GM13977 (cell line): ENCODE results near the gene EPHA10.

Experiments
- DNase-seq: peaks from one replicate; pipeline ENCODE4 v3.0.0; 2012; ENCODE audit warnings: low spot score
- in situ Hi-C: fragments of 300-500 bp; cut with MboI; formaldehyde crosslinking; loops from one replicate; pipeline ENCODE4 v1.12.0; 2022; ENCODE audit warnings: low sequenced_read_pairs, low pct_unique_long_range_greater_than_20kb, mixed read lengths, inconsistent platforms; ENCODE audit not compliant: unreplicated experiment
- TF ChIP-seq, protein P1 (sequence below): IDR thresholded peaks from 2 replicates; pipeline ENCODE4 v1.5.1; 2012; ENCODE audit warnings: mild to moderate bottlenecking, control low read depth; ENCODE audit not compliant: insufficient read depth; ENCODE audit errors: extremely low read depth, missing control alignments

The EPHA10 gene

DNA sequence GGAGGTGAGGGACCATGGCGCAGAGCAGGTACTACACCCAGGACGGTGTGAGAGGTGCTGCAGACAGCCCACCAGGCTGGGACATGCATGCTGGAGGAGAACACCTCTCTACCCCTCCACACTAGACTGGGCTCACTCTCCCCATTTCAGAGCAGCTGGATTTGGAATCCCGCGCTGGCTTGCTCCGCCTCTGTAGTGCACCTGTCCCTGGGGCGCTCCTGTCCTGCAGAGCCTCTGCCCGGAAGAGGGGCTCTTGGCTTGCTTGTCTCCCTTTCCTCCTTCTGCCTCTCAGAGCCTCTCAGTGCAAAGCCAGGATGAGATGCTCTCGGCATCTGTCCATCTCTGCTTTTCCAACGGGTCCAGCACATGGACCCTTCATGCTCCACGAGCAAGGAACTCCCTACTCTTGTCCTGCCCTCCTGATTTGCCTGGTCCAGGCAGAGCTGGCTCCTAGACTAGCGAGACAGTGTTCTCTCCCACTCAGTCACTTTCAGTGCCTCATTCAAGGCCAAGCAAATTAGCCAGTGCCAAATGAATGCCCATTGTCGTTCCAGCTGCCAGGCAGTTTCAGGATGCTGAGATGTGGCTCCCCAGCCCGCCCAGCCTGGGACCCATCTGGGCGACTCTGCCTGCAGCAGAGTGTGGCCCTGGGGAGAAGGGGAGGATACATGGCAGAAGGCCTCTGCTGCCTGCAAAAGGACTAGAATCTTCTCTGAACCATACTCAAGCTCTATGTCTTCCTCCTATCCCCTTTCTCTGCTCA is 38.9 kb downstream of the EPHA10 start:
- DNase-seq: no peak
- TF ChIP-seq, protein P1, sequence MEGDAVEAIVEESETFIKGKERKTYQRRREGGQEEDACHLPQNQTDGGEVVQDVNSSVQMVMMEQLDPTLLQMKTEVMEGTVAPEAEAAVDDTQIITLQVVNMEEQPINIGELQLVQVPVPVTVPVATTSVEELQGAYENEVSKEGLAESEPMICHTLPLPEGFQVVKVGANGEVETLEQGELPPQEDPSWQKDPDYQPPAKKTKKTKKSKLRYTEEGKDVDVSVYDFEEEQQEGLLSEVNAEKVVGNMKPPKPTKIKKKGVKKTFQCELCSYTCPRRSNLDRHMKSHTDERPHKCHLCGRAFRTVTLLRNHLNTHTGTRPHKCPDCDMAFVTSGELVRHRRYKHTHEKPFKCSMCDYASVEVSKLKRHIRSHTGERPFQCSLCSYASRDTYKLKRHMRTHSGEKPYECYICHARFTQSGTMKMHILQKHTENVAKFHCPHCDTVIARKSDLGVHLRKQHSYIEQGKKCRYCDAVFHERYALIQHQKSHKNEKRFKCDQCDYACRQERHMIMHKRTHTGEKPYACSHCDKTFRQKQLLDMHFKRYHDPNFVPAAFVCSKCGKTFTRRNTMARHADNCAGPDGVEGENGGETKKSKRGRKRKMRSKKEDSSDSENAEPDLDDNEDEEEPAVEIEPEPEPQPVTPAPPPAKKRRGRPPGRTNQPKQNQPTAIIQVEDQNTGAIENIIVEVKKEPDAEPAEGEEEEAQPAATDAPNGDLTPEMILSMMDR: no peak
- in situ Hi-C loops: no loop called here

GRCh38 chr1:37724575-37724974 is 40.3 kb downstream of the EPHA10 start:
- in situ Hi-C loops: no loop called here
- TF ChIP-seq, protein P1: no peak
- DNase-seq: no peak

- no peak for DNase-seq
- in situ Hi-C loops: no loop called here
- TF ChIP-seq, protein P1: no peak
Measured at GRCh38 chr1:37723390-37724078, 41.4 kb downstream of the EPHA10 start.

GRCh38 chr1:37723072-37723389 is 41.9 kb downstream of the EPHA10 start:
- in situ Hi-C loops: no loop called here
- TF ChIP-seq, protein P1: no peak

GRCh38 chr1:37722181-37723071 is 42.5 kb downstream of the EPHA10 start:
- TF ChIP-seq, protein P1: no peak
- DNase-seq: no peak
- in situ Hi-C loops: no loop called here

More at GRCh38 chr1:37723072-37723389, 41.9 kb downstream of the EPHA10 start:
- no peak for DNase-seq

- TF ChIP-seq, protein P1: no peak
- in situ Hi-C loops: no loop called here
- no peak for DNase-seq
Measured at GRCh38 chr1:37721565-37721964, 43.4 kb downstream of the EPHA10 start.
